ENCODE data around the gene ERC2.

GRCh38 chr3:55720614-55721013 lies 747.7 kb downstream of the ERC2 start:
- TF ChIP-seq RBFOX2 (IDR thresholded peaks at IDR 0.05; ENCODE audit: low read depth, low read length) (no peak), TCF12 (IDR thresholded peaks at IDR 0.05) (no peak), TCF12 (CRISPR knock-in tag; IDR thresholded peaks at IDR 0.05) (no peak), EP300 (IDR thresholded peaks at IDR 0.05; ENCODE audit: low read depth in 2 of 2, low read length in 2 of 2) (no peak), EP300 (CRISPR knock-in tag; IDR thresholded peaks at IDR 0.05; ENCODE audit: borderline replicate concordance) (no peak), ZBTB1 (CRISPR knock-in tag; IDR thresholded peaks at IDR 0.05; ENCODE audit: borderline replicate concordance) (no peak), SYNCRIP (IDR thresholded peaks at IDR 0.05; ENCODE audit: insufficient read depth, low read depth, low read length) (no peak), CTCF (CRISPR knock-in tag; IDR thresholded peaks at IDR 0.05) (no peak)
